HepG2 (cell line): ENCODE results near the gene NSD2. TPM values are rescaled to one million over a fixed set of nuclear protein-coding genes. Genes with fewer than 3 reads are reported as not detected.

ENCODE experiments used
- FOXK2 ChIP-seq: fragments of 450-650 bp; IDR thresholded peaks from 2 replicates; pipeline ENCODE4 v1.6.1; 2016
- MTF2 ChIP-seq: sonication (generic); formaldehyde crosslinking; IDR thresholded peaks from 2 replicates; pipeline ENCODE4 v1.5.0; 2020; ENCODE audit warnings: missing genetic modification reagents, borderline replicate concordance
- SRSF4 ChIP-seq: fragments of 200-400 bp; formaldehyde crosslinking; IDR thresholded peaks from one replicate; pipeline ENCODE4 v1.6.1; 2018; ENCODE audit warnings: mild to moderate bottlenecking, low read depth, low read length, moderate library complexity; ENCODE audit not compliant: poor library complexity, severe bottlenecking
- ZFYVE20 ChIP-seq: sonication (generic); formaldehyde crosslinking; IDR thresholded peaks from 2 replicates; pipeline ENCODE4 v1.8.0; 2023; ENCODE audit warnings: low read depth, mild to moderate bottlenecking, moderate library complexity, missing genetic modification reagents, borderline replicate concordance
- ZNF468 ChIP-seq: sonication (generic); formaldehyde crosslinking; IDR thresholded peaks from 2 replicates; pipeline ENCODE4 v1.8.0; 2022; ENCODE audit warnings: mild to moderate bottlenecking, moderate library complexity, missing genetic modification reagents
- ZNF570 ChIP-seq: sonication (generic); formaldehyde crosslinking; IDR thresholded peaks from 2 replicates; pipeline ENCODE4 v1.4.0; 2020; ENCODE audit warnings: mild to moderate bottlenecking, missing genetic modification reagents, borderline replicate concordance
- polyA plus RNA-seq, 8 experiments: library from polyadenylated mRNA; depleted of rRNA in 3 of 8; stranded (reverse) in 7 of 8; unstranded in 1 of 8; fragments of >200 nt; fragmentation: Illumina TruSeq in 4 of 8; extraction: Trizol in 4 of 8; gene quantifications; 2 replicates each; pipeline versions ENCODE4 v1.2.1 to v1.2.3, GENCODE V29; 2011 to 2016; ENCODE audit warnings: low read depth in 4 of 8, missing spikeins in 1 of 8, mixed read lengths in 1 of 8; ENCODE audit not compliant: insufficient read depth in 1 of 8
- total RNA-seq, 5 experiments: library from RNA; depleted of rRNA; stranded (reverse); fragments of >200 nt; fragmentation: Illumina TruSeq; extraction: Trizol; gene quantifications; 2 replicates each; pipeline ENCODE4 v1.2.3, GENCODE V29; 2016; ENCODE audit warnings: low read depth in 1 of 5
- TF ChIP-seq, protein P1 (sequence below), 2 experiments: fragments of 450-650 bp in 1 of 2; sonication (generic) in 1 of 2; formaldehyde crosslinking in 1 of 2; IDR thresholded peaks; 2 replicates each; pipeline versions ENCODE4 v1.6.1 to v1.8.0; 2016 to 2022; ENCODE audit warnings: antibody characterized with exemption in 1 of 2, mild to moderate bottlenecking in 1 of 2, missing genetic modification reagents in 1 of 2
- TF ChIP-seq, protein P2 (sequence below): sonication (generic); formaldehyde crosslinking; IDR thresholded peaks from 2 replicates; pipeline ENCODE4 v1.5.1; 2020; ENCODE audit warnings: mild to moderate bottlenecking, missing genetic modification reagents, borderline replicate concordance
- TF ChIP-seq, protein P3 (sequence below): sonication (generic); formaldehyde crosslinking; IDR thresholded peaks from 2 replicates; pipeline ENCODE4 v1.8.1; 2023; ENCODE audit warnings: mild to moderate bottlenecking, missing genetic modification reagents
- TF ChIP-seq, protein P4 (sequence below): fragments of 450-650 bp; IDR thresholded peaks from 2 replicates; pipeline ENCODE4 v1.6.1; 2016

Gene NSD2
- total and polyA plus RNA-seq, 2 of the 13 experiments (the other 11 are each of a cell fraction or from before 2014, with no cell fraction given): 22.0 to 65.9 TPM

DNA sequence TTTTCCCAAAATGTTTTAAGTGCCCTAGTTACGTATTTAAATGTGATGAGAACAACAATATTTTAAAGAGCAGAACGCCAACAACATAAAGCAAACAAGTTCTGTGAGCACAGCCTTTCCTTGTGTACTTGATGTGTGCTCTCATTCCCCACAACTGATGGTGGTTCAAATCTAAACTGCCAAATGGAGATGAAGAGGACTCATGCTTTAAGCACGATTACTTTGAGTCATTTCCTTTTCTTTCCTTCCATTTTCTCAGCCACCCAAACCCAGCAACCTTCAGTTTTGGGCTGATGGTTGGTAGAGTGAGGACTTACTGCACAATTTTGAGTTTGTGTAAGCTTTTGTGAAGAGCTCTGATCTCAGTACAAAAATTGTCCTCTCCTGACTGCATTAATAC, 1.7 kb downstream of the NSD2 start (continued):
- TF ChIP-seq, protein P1, sequence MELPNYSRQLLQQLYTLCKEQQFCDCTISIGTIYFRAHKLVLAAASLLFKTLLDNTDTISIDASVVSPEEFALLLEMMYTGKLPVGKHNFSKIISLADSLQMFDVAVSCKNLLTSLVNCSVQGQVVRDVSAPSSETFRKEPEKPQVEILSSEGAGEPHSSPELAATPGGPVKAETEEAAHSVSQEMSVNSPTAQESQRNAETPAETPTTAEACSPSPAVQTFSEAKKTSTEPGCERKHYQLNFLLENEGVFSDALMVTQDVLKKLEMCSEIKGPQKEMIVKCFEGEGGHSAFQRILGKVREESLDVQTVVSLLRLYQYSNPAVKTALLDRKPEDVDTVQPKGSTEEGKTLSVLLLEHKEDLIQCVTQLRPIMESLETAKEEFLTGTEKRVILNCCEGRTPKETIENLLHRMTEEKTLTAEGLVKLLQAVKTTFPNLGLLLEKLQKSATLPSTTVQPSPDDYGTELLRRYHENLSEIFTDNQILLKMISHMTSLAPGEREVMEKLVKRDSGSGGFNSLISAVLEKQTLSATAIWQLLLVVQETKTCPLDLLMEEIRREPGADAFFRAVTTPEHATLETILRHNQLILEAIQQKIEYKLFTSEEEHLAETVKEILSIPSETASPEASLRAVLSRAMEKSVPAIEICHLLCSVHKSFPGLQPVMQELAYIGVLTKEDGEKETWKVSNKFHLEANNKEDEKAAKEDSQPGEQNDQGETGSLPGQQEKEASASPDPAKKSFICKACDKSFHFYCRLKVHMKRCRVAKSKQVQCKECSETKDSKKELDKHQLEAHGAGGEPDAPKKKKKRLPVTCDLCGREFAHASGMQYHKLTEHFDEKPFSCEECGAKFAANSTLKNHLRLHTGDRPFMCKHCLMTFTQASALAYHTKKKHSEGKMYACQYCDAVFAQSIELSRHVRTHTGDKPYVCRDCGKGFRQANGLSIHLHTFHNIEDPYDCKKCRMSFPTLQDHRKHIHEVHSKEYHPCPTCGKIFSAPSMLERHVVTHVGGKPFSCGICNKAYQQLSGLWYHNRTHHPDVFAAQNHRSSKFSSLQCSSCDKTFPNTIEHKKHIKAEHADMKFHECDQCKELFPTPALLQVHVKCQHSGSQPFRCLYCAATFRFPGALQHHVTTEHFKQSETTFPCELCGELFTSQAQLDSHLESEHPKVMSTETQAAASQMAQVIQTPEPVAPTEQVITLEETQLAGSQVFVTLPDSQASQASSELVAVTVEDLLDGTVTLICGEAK (IDR thresholded peaks at IDR 0.05): no peak
- TF ChIP-seq, protein P1 (CRISPR knock-in tag; IDR thresholded peaks at IDR 0.05): no peak
- TF ChIP-seq, protein P2, sequence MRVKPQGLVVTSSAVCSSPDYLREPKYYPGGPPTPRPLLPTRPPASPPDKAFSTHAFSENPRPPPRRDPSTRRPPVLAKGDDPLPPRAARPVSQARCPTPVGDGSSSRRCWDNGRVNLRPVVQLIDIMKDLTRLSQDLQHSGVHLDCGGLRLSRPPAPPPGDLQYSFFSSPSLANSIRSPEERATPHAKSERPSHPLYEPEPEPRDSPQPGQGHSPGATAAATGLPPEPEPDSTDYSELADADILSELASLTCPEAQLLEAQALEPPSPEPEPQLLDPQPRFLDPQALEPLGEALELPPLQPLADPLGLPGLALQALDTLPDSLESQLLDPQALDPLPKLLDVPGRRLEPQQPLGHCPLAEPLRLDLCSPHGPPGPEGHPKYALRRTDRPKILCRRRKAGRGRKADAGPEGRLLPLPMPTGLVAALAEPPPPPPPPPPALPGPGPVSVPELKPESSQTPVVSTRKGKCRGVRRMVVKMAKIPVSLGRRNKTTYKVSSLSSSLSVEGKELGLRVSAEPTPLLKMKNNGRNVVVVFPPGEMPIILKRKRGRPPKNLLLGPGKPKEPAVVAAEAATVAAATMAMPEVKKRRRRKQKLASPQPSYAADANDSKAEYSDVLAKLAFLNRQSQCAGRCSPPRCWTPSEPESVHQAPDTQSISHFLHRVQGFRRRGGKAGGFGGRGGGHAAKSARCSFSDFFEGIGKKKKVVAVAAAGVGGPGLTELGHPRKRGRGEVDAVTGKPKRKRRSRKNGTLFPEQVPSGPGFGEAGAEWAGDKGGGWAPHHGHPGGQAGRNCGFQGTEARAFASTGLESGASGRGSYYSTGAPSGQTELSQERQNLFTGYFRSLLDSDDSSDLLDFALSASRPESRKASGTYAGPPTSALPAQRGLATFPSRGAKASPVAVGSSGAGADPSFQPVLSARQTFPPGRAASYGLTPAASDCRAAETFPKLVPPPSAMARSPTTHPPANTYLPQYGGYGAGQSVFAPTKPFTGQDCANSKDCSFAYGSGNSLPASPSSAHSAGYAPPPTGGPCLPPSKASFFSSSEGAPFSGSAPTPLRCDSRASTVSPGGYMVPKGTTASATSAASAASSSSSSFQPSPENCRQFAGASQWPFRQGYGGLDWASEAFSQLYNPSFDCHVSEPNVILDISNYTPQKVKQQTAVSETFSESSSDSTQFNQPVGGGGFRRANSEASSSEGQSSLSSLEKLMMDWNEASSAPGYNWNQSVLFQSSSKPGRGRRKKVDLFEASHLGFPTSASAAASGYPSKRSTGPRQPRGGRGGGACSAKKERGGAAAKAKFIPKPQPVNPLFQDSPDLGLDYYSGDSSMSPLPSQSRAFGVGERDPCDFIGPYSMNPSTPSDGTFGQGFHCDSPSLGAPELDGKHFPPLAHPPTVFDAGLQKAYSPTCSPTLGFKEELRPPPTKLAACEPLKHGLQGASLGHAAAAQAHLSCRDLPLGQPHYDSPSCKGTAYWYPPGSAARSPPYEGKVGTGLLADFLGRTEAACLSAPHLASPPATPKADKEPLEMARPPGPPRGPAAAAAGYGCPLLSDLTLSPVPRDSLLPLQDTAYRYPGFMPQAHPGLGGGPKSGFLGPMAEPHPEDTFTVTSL (CRISPR knock-in tag): no peak
- TF ChIP-seq SRSF4 (no peak), FOXK2 (no peak), ZNF468 (no peak), ZNF570 (CRISPR knock-in tag) (no peak), MTF2 (CRISPR knock-in tag) (no peak), ZFYVE20 (CRISPR knock-in tag) (no peak)
- TF ChIP-seq, protein P3, sequence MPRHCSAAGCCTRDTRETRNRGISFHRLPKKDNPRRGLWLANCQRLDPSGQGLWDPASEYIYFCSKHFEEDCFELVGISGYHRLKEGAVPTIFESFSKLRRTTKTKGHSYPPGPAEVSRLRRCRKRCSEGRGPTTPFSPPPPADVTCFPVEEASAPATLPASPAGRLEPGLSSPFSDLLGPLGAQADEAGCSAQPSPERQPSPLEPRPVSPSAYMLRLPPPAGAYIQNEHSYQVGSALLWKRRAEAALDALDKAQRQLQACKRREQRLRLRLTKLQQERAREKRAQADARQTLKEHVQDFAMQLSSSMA (CRISPR knock-in tag): no peak
- TF ChIP-seq, protein P4, sequence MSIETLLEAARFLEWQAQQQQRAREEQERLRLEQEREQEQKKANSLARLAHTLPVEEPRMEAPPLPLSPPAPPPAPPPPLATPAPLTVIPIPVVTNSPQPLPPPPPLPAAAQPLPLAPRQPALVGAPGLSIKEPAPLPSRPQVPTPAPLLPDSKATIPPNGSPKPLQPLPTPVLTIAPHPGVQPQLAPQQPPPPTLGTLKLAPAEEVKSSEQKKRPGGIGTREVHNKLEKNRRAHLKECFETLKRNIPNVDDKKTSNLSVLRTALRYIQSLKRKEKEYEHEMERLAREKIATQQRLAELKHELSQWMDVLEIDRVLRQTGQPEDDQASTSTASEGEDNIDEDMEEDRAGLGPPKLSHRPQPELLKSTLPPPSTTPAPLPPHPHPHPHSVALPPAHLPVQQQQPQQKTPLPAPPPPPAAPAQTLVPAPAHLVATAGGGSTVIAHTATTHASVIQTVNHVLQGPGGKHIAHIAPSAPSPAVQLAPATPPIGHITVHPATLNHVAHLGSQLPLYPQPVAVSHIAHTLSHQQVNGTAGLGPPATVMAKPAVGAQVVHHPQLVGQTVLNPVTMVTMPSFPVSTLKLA: no peak
